Kidney capillary endothelial cell (primary cell): ENCODE results near the gene DCC.
A peak's percentile ranks its signal among the peaks of the same experiment; 100 is the strongest.

Source experiments
- DNase-seq: peaks from one replicate; pipeline ENCODE4 v3.0.0-alpha.2; 2018; ENCODE audit warnings: low spot score

The DCC gene

DNA sequence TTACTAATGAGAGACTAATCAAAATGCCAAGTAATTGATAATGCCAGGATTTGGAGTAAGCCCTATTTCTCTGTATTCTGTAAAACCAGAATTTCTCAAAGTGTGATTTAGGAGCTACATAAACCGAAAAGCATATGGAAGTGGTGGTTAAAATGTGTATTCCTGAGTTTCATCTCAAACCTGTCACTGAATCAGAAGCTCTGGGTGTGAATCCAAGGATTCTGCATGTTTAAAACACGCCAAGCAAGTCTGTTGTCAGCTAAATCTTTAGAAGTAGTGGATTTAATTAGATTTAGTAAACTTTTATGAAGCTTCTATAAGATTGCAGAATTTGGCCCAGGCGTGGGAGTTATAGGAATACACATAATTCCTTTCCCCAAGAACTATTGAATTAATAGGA, 700.3 kb downstream of the DCC start:
- DNase-seq, result no peak

GRCh38 chr18:53056064-53056463, 716.1 kb downstream of the DCC start:
- DNase-seq, result no peak

GRCh38 chr18:53070788-53071187, 730.8 kb downstream of the DCC start:
- no peak for DNase-seq

DNA sequence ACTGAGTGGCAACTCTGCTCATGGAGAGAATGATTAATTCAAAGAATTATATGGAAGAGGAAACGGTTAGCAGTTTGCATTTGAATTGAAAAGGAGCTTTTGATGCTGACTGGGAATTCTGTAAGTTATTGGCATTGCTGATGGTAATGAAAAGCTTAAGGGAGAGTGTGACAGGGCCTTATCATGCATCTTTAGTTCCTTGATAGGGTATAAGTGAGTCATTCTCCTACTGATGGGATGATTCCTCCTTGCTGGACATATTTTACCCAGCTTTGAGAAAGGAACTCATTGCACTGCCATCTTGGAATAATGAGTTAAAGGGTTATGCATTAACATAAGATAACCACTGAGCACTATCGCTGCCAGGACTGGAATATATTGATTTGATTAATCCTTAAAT, 740.7 kb downstream of the DCC start:
- no peak for DNase-seq

GRCh38 chr18:53093636-53094035, 753.6 kb downstream of the DCC start:
- DNase-seq, result no peak

- no peak for DNase-seq
These were observed 761.6 kb downstream of the DCC start for GRCh38 chr18:53101536-53102105.

DNA sequence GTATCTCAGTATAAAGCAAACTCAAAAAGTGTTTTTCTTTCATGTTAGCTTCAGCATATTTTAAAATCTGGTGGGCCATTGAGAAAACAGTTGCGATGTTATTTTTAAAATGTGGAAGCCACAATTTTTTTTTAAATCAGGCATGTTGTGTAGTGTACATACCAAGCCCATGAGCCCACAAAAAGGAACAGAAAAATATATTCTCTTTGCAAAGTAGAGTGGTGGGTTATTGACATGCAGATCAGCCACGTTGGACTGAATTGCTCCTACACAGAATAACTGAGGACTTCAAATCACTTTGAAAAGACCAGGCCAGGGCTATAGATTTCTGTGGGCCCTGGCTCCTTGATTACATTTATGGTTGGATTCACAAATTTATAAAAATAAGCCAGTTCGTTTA, 774.4 kb downstream of the DCC start:
- no peak for DNase-seq

DNA sequence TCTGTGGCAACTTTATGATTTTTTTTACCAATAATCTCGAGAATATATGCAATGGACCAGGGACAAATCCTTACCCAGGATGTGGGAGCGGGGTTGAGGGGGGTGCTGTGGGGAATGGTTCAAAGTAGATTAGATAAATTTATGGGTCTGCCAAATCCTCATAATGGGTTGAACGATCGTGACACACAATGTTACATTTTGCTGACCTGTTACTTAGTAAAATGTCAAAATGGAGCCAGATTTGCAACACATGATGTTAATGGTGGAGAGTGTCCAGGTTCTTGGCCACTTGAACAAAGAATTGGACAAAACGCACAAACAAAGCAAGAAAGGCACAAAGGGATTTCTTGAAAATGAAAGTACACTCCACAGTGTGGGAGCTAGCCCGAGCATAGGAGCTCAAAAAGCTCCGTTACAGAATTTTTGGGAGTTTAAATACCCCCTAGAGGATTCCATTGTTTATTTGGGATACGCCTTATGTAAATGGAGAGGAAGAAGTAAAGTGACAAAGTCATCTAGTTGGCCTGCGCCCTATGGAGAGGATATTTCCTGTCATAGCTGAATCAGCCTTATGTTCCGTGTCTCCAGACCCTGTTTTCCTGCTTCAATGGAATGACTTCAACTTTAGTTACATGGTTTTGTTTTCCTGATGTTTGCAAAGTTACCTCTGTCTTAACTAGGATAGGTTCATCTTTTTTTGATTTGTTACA, 776.0 kb downstream of the DCC start:
- DNase-seq, result peak; percentile 29

- DNase-seq, result no peak
These were observed 777.9 kb downstream of the DCC start for GRCh38 chr18:53117851-53118250.

- no peak for DNase-seq
These were observed 786.2 kb downstream of the DCC start for GRCh38 chr18:53126210-53126609.

- no peak for DNase-seq
These were observed 791.0 kb downstream of the DCC start for GRCh38 chr18:53131001-53131400.

GRCh38 chr18:53134711-53135110, 794.7 kb downstream of the DCC start:
- DNase-seq, result no peak

- no peak for DNase-seq
These were observed 795.7 kb downstream of the DCC start for GRCh38 chr18:53135654-53136053.

- no peak for DNase-seq
These were observed 799.9 kb downstream of the DCC start for GRCh38 chr18:53139746-53140500.

DNA sequence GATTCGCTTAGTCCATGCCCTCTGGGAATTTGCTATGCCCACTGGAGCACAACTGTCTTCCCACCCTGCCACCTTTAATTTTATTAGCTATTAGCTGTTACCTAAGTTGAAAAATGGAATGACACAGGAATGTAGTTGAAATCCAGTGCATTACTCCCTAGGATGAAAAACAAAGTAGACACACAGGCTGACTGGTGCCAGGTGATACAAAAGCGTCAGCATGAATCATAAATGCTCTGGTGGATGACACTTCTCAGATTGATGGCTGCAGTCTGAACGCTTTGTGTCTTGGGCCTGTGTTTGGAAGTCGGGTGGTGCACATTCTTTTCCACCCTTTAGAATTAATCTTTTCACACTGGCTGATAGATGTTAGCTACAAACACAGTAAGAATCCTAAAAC, 802.0 kb downstream of the DCC start:
- DNase-seq, result no peak

DNA sequence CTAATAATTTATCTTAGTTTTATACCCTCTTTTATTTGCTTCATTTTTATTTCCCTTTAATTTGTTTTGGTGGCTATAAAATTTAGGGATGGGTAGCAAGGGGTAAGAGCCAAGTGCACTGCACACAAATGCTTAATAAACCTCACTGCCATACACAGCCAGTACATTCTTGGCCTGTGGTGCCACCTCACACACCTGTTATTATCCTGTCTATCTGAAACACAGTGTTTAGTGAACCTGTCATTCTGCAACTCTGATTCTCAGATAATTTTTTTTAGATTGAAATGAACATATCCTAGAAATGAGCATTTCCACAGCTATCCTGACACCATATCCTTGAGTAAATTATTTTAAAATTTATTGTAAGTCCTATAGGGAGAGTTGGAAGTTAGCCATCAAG, 807.5 kb downstream of the DCC start:
- DNase-seq, result no peak

DNA sequence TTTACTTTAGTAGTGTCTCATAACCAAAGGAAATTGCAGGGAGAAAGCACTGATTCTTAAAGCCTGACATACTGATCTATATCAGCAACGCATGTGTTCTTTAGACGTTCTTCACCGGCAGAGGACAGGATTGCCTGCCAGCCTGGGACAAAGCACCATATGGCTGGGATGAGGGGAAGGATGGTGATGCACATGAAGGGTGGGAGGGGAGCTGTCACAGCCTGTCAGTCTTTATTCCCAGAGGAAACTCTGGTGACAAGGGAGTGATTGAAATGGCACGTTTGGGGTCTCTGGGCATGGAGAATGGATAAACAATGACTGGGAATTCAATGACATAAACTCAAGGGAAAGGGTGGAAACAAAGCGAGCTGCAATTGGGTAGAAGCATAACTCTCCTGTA, 808.1 kb downstream of the DCC start:
- no peak for DNase-seq

DNA sequence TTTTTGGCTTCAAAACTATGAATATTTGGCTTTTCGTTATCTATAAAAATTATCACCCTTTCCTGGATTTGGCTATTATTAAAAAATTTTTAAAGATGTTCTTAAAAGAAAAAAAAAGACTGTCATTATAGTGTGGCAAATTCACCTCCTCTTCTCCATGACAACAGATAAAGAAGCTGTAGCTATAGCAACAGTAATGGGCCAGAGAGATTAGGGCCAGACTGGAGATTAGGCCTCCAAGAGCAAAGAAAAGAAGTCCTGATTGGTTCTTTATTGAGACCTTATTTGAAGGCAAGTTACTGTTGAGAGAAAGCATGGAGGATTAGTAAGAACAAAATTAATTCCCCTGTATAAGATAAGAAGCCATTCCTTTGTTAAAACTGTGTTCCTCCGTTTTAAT, 812.5 kb downstream of the DCC start:
- DNase-seq, result no peak

DNA sequence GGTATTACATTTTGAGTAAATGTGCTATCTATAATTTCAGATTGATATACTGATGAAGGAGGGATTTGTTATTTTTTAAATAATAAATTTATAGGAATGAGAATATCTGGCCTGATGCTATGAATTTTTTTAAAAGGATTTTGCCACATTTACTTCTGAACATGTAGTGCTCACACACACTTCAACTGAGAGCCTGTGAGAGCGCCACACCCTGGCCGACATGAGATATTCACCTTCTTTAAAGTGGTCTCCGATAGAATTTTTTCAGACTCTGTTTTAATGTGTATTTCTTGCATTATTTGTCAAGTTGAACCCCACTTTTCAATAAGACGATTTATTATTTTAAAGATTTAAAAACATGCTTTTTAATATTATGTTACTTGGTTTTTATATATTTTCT, 813.3 kb downstream of the DCC start:
- DNase-seq, result peak; percentile 1

DNA sequence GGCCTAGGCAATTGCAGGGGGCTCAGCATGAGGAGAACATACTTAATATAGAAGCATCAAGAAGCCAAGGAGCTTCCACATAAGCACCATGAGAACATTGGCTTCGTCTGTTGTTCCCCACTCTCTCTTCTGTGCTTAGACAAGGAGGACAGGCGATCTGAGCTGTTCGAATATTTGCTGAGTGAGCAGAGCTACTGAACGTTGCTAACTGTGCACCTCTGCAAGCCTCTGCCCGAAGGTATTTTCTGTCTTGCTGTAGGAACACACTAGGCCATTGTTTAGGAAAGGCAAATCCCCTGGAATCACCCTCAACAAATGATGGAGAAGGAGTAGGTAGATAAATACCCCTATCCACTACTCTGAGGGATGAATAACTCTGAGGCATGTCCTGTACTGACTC, 813.8 kb downstream of the DCC start:
- DNase-seq, result no peak

DNA sequence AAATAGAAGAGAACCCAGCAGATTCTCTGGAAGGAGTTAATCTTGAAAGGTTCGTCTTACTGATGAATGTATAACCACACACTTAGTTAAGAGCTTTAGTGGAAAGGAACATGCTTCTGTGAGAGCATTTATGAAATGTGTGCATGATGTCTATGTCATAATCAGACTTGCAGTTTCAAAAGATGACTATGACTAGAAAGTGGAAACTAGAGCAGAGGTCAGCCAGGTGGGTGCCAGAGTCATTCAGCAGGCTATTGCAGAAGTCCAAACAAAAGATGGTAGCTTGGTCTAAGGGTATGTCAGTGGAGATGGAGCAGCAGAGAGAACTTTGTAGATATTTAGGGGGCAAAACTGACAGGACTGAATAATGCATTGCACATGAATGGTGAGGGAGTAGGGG, 825.8 kb downstream of the DCC start:
- DNase-seq, result no peak

GRCh38 chr18:53169346-53169745, 829.3 kb downstream of the DCC start:
- no peak for DNase-seq

- no peak for DNase-seq
These were observed 851.6 kb downstream of the DCC start for GRCh38 chr18:53191634-53192033.

DNA sequence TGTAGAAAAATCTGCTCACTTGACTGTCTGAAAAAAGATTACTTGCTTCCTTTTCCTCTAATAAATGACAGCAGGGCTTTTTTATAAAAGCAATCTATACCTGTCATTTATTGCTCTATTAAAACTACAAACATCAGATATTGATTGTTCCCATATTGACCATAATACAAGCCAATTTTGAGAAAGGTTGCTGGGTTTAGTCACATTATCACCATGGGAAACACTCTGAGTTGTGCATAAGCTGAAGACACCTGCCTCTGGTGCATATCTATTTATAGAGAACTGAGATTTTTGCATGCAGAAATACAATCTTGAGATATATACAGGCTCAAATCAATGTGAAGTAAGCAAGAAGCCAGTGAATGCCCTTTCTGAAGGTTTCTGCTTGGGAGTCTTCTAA, 853.9 kb downstream of the DCC start:
- DNase-seq, result no peak
